PFSK-1 (cell line): ENCODE data around the gene PC.

Experiments
- FOXP2 ChIP-seq: optimal IDR thresholded peaks from 2 replicates; pipeline ENCODE3; 2011; ENCODE audit warnings: borderline replicate concordance, control low read depth, inconsistent platforms; ENCODE audit not compliant: insufficient read depth; ENCODE audit errors: extremely low read length, extremely low read depth
- POLR2AphosphoS5 ChIP-seq: IDR thresholded peaks from 2 replicates; pipeline ENCODE4 v1.6.1; 2012; ENCODE audit warnings: low read depth, mild to moderate bottlenecking, control low read depth, low read length, moderate library complexity
- REST ChIP-seq, 2 experiments: IDR thresholded peaks; 2 replicates each; pipeline versions ENCODE4 v1.6.1 to v1.8.0; 2011 to 2012; ENCODE audit warnings: low read depth in 2 of 2, low read length in 2 of 2, control low read depth in 1 of 2, inconsistent platforms in 1 of 2, mild to moderate bottlenecking in 1 of 2, moderate library complexity in 1 of 2; ENCODE audit not compliant: insufficient read depth in 1 of 2
- SIN3A ChIP-seq: IDR thresholded peaks from 2 replicates; pipeline ENCODE4 v1.6.1; 2012; ENCODE audit warnings: mild to moderate bottlenecking, low read length, moderate library complexity, borderline replicate concordance; ENCODE audit not compliant: insufficient read depth
- TAF1 ChIP-seq: IDR thresholded peaks from 2 replicates; pipeline ENCODE4 v1.6.1; 2012; ENCODE audit warnings: low read length, control low read depth, borderline replicate concordance; ENCODE audit not compliant: insufficient read depth

- no peak for TF ChIP-seq REST (IDR thresholded peaks at IDR 0.05; ENCODE audit: insufficient read depth in 1 of 2, low read depth in 2 of 2, low read length in 2 of 2)
- TF ChIP-seq TAF1: no peak
- no peak for TF ChIP-seq POLR2AphosphoS5
- TF ChIP-seq SIN3A: no peak
- no peak for TF ChIP-seq FOXP2
Observed at GRCh38 chr11:66885950-66886440, 72.2 kb downstream of the PC start.
